CD14-positive monocyte (primary cell): Measurements from ENCODE around the gene DYNC1I1. TPM values are rescaled to one million over a fixed set of nuclear protein-coding genes. Genes with fewer than 3 reads are reported as not detected.

Experiments
- DNase-seq, 3 donors: peaks; one replicate each; pipeline ENCODE4 v3.0.0-alpha.2; 2011 to 2022
- H2AFZ ChIP-seq: 2 replicates; pipeline ENCODE4 v1.6.0; 2012; ENCODE audit warnings: mild to moderate bottlenecking, low read depth, low read length, inconsistent platforms; ENCODE audit not compliant: insufficient read depth, poor library complexity, severe bottlenecking
- H3K27ac ChIP-seq, 2 donors: 1 replicate in 1 of 2; 2 replicates in 1 of 2; pipeline ENCODE4 v1.5.1; 2012 to 2013; ENCODE audit warnings: low read length in 2 of 2, control low read depth in 1 of 2, inconsistent platforms in 1 of 2, low read depth in 1 of 2, mild to moderate bottlenecking in 1 of 2
- H3K27me3 ChIP-seq, 2 donors: one replicate each; pipeline versions ENCODE4 v1.6.0 to v1.6.1; 2011 to 2013; ENCODE audit warnings: low read length in 2 of 2; ENCODE audit not compliant: control insufficient read depth in 2 of 2, insufficient read depth in 2 of 2
- H3K36me3 ChIP-seq, 2 donors: replicated peaks in 1 of 2; 1 replicate in 1 of 2; 2 replicates in 1 of 2; pipeline versions ENCODE4 v1.5.1 to v1.6.1; 2012 to 2013; ENCODE audit warnings: low read length in 2 of 2, control low read depth in 1 of 2, inconsistent platforms in 1 of 2, mild to moderate bottlenecking in 1 of 2; ENCODE audit not compliant: insufficient read depth in 2 of 2, control insufficient read depth in 1 of 2
- H3K4me1 ChIP-seq, 2 donors: 1 replicate in 1 of 2; 2 replicates in 1 of 2; pipeline versions ENCODE4 v1.5.1 to v1.6.1; 2012 to 2013; ENCODE audit warnings: low read length in 2 of 2, control low read depth in 1 of 2, inconsistent platforms in 1 of 2, mild to moderate bottlenecking in 1 of 2, moderate library complexity in 1 of 2; ENCODE audit not compliant: insufficient read depth in 2 of 2, control insufficient read depth in 1 of 2
- H3K4me2 ChIP-seq: replicated peaks from 2 replicates; pipeline ENCODE3; 2012; ENCODE audit warnings: low read length, moderate library complexity, mild to moderate bottlenecking; ENCODE audit not compliant: poor library complexity, severe bottlenecking; ENCODE audit errors: extremely low read depth
- H3K4me3 ChIP-seq, 3 experiments: fragments of 200-600 bp in 1 of 3; sonication (generic) in 1 of 3; replicated peaks in 1 of 3; 1 replicate in 2 of 3; 2 replicates in 1 of 3; pipeline ENCODE4 v1.5.1; 2011 to 2013; ENCODE audit warnings: low read length in 3 of 3, mild to moderate bottlenecking in 3 of 3, control low read depth in 2 of 3, low read depth in 2 of 3, inconsistent platforms in 1 of 3, moderate library complexity in 1 of 3
- H3K79me2 ChIP-seq: 2 replicates; pipeline ENCODE4 v1.6.0; 2012; ENCODE audit warnings: mild to moderate bottlenecking, control low read depth, inconsistent platforms, low read length, moderate library complexity; ENCODE audit not compliant: insufficient read depth
- H3K9ac ChIP-seq: 2 replicates; pipeline ENCODE4 v1.6.0; 2017; ENCODE audit warnings: low read length, mild to moderate bottlenecking; ENCODE audit not compliant: insufficient read depth, poor library complexity, severe bottlenecking
- H3K9me3 ChIP-seq, 2 donors: replicated peaks in 1 of 2; 1 replicate in 1 of 2; 2 replicates in 1 of 2; pipeline versions ENCODE4 v1.5.1 to v1.6.1; 2012 to 2013; ENCODE audit warnings: low read length in 2 of 2, control low read depth in 1 of 2; ENCODE audit not compliant: control insufficient read depth in 1 of 2, insufficient read depth in 1 of 2
- H4K20me1 ChIP-seq: 2 replicates; pipeline ENCODE4 v1.6.0; 2012; ENCODE audit warnings: mild to moderate bottlenecking, low read length, control low read depth, moderate library complexity; ENCODE audit not compliant: insufficient read depth
- H3K27ac Mint-ChIP-seq, 7 donors: one replicate each; pipeline ENCODE4 v1.8.0; 2020; ENCODE audit warnings: mild to moderate bottlenecking in 7 of 7, mixed read lengths in 7 of 7, moderate library complexity in 6 of 7, inconsistent platforms in 2 of 7
- H3K27me3 Mint-ChIP-seq, 3 donors: one replicate each; pipeline ENCODE4 v1.8.0; 2021 to 2022; ENCODE audit warnings: low read depth in 3 of 3, mild to moderate bottlenecking in 3 of 3, mixed read lengths in 3 of 3, moderate library complexity in 3 of 3, inconsistent platforms in 1 of 3
- H3K36me3 Mint-ChIP-seq, 2 donors: one replicate each; pipeline ENCODE4 v1.8.0; 2020; ENCODE audit warnings: mixed read lengths in 2 of 2, inconsistent platforms in 1 of 2, mild to moderate bottlenecking in 1 of 2
- H3K4me1 Mint-ChIP-seq: one replicate; pipeline ENCODE4 v1.8.0; 2020; ENCODE audit warnings: mild to moderate bottlenecking, mixed read lengths
- H3K4me3 Mint-ChIP-seq, 2 donors: one replicate each; pipeline ENCODE4 v1.8.0; 2020; ENCODE audit warnings: mild to moderate bottlenecking in 2 of 2, mixed read lengths in 2 of 2, moderate library complexity in 1 of 2
- H3K9me3 Mint-ChIP-seq, 7 donors: one replicate each; pipeline ENCODE4 v1.8.0; 2020 to 2022; ENCODE audit warnings: mixed read lengths in 7 of 7, mild to moderate bottlenecking in 6 of 7, moderate library complexity in 6 of 7, inconsistent platforms in 2 of 7
- CTCF ChIP-seq: fragments of 200-600 bp; IDR thresholded peaks from one replicate; pipeline ENCODE4 v1.8.0; 2022; ENCODE audit warnings: antibody characterized with exemption, mild to moderate bottlenecking
- WGBS: methylation state at CpG from one replicate; pipeline ENCODE4 v1.1.5; 2013; ENCODE audit warnings: missing lambda C conversion rate; ENCODE audit not compliant: insufficient coverage; 5-methylcytosine and 5-hydroxymethylcytosine counted together
- intact Hi-C, 2 donors: fragments of 100-400 bp; cut with micrococcal nuclease; formaldehyde crosslinking; loops; one replicate each; pipeline versions ENCODE4 v1.15.0 to v1.15.1; 2023
- polyA plus RNA-seq, 3 donors: library from polyadenylated mRNA; depleted of rRNA in 1 of 3; unstranded in 2 of 3; stranded (reverse) in 1 of 3; fragments of 300-500 nt in 2 of 3; fragments of >200 nt in 1 of 3; fragmentation: Illumina TruSeq in 2 of 3; gene quantifications; 1 replicate in 2 of 3; 2 replicates in 1 of 3; pipeline ENCODE4 v1.2.3, GENCODE V29; 2012 to 2021

DYNC1I1 gene
- polyA plus RNA-seq, 3 donors, result not detected

GRCh38 chr7:96059075-96059474 lies 286.7 kb downstream of the DYNC1I1 start:
- Histone ChIP-seq H3K79me2 (no peaks in the 10 kb centered on the region), H3K9me3 (no peaks in the 10 kb centered on the region), H3K36me3 (no peaks in the 10 kb centered on the region), H2AFZ (no peak overlapping the region), H3K4me2 (no peak overlapping the region), H3K4me1 (no peaks in the 10 kb centered on the region), H4K20me1 (no peaks in the 10 kb centered on the region), H3K27me3 (no peaks in the 10 kb centered on the region), H3K27ac (no peak overlapping the region), H3K4me3 (no peak overlapping the region), H3K9ac (no peak overlapping the region)
- Mint-ChIP-seq H3K27me3 (peaks cover 0 to 2% (median under 1%) of the 10 kb centered on the region in 3 donors), H3K9me3 (peaks cover 0 to 3% (median 0%) of the 10 kb centered on the region in 7 donors), H3K36me3 (no peaks in the 10 kb centered on the region), H3K4me1 (no peaks in the 10 kb centered on the region), H3K4me3 (no peak overlapping the region), H3K27ac (no peak overlapping the region)
- intact Hi-C loops, result no loop called here
- TF ChIP-seq CTCF, result no peak
- no peak for DNase-seq
- WGBS, result no CpG with 5 or more reads among the region's 1 CpG

GRCh38 chr7:96061009-96061408 lies 288.7 kb downstream of the DYNC1I1 start:
- Mint-ChIP-seq H3K27ac (no peak overlapping the region), H3K4me3 (no peak overlapping the region), H3K9me3 (peaks cover 0 to 5% (median 0%) of the 10 kb centered on the region in 7 donors), H3K27me3 (peaks cover 2 to 6% (median 2%) of the 10 kb centered on the region in 3 donors), H3K36me3 (no peaks in the 10 kb centered on the region), H3K4me1 (no peaks in the 10 kb centered on the region)
- no peaks in the 10 kb centered on the region for H3K79me2 ChIP-seq
- intact Hi-C loops, result no loop called here
- H4K20me1 ChIP-seq, result no peaks in the 10 kb centered on the region
- no peaks in the 10 kb centered on the region for H3K4me1 ChIP-seq
- no peaks in the 10 kb centered on the region for H3K36me3 ChIP-seq
- no peak overlapping the region for H3K9ac ChIP-seq
- H3K9me3 ChIP-seq, result no peaks in the 10 kb centered on the region
- H2AFZ ChIP-seq, result no peak overlapping the region
- WGBS, result 93% methylated on average over 6 of the region's 7 CpGs
- no peak for TF ChIP-seq CTCF
- no peak for DNase-seq
- no peak overlapping the region for H3K4me2 ChIP-seq
- H3K27me3 ChIP-seq, result no peaks in the 10 kb centered on the region
- H3K27ac ChIP-seq, result no peak overlapping the region
- no peak overlapping the region for H3K4me3 ChIP-seq
